CD4-positive, alpha-beta T cell treated with Interleukin-17A for 1 hour (primary cell): ENCODE data around the gene HERPUD1.

Experiments used
- DNase-seq: peaks from one replicate; pipeline ENCODE4 v3.0.0-alpha.2; 2020

Gene HERPUD1

DNA sequence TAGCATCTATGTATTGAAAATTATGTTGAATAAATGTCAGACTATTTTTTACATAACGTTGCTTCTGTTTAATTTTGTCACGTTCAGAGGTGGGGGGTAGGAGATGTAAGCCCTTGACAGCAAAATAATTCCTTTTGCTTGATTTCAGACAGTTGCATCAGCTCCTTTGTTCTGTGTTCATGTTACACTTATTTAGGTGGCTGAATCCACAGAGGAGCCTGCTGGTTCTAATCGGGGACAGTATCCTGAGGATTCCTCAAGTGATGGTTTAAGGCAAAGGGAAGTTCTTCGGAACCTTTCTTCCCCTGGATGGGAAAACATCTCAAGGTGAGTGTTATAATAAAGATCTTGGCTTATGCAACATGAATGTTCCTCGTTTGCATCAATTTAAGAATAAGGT lies 4.5 kb downstream of the HERPUD1 start:
- DNase-seq = no peak

DNA sequence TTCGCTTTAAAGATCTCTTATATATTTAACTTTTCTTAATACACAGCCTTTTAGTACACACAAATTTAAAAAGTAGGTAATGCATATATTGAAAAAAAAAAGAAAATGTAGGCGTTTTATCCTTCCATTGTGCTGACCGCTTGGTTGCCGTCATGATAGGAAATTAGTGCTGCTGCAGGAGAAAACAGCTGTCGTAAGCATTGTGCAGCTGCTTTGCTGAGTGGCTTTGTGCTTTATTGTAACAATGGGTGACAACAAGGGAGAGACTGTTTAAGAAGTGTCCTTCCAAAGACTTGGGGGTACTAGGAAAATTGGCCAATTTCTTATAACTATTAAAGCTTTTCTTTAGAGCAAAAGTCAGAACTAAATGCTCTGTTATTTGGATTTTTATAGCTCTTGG lies 5.0 kb downstream of the HERPUD1 start:
- no peak for DNase-seq

DNA sequence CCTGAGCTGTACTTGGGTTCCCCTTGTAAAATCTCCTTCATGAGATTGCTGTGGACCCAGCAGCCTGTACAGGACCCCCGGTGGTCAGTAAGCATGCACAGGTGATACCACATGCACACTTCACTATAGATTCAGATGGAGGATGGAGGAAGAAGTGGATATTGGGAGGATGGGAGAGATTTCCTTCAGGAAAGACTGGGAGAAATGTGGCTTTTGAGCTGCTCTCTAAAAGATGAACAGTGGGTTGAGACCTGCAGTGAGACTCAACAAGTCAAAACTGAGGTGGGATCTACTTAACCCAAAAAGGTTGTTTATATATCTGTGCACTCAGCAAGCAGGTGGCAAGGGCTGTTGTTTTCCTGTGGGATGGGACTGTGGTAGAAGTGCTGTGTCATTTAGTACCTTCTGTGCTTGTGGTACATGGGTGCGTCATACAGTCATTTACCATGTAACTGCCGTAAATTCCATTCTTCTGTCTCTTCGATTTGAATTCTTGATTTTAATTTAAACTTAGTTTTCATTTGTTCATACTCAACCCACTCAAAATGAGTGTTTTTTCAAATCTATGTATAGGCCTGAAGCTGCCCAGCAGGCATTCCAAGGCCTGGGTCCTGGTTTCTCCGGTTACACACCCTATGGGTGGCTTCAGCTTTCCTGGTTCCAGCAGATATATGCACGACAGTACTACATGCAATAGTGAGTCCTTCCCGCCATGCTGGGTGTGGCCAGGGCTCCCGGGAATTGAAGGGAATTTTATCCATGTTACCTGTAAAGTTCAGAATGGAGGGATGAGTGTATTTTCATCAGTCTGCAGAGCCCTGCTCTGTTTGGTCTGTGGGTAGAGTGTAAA lies 6.9 kb downstream of the HERPUD1 start:
- DNase-seq = peak; percentile 51

DNA sequence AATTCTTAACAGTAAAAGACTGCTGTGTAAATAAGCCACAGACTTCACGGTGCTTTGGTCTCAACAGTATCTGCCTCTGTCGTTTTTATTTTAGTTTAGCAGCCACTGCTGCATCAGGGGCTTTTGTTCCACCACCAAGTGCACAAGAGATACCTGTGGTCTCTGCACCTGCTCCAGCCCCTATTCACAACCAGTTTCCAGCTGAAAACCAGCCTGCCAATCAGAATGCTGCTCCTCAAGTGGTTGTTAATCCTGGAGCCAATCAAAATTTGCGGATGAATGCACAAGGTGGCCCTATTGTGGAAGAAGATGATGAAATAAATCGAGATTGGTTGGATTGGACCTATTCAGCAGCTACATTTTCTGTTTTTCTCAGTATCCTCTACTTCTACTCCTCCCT lies 7.9 kb downstream of the HERPUD1 start:
- no peak for DNase-seq

DNA sequence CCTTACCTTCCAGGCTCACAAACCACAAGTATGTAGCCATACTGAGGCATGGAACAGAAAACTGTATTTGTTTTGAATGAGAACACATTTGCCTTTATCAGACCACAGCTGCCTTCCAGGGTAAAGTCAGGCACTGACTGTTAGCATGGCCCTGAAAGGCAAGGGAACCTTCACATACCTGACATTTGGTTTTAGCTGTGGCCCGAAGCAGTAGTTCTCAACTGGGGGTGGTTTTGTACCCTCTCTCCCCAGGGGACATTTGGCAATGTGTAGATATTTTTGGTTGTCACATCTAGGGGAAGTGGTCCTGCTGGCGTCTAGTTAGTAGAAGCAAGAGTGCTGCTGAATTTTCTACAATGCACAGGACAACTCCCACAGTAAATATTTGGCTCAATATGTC lies 9.2 kb downstream of the HERPUD1 start:
- DNase-seq = no peak

DNA sequence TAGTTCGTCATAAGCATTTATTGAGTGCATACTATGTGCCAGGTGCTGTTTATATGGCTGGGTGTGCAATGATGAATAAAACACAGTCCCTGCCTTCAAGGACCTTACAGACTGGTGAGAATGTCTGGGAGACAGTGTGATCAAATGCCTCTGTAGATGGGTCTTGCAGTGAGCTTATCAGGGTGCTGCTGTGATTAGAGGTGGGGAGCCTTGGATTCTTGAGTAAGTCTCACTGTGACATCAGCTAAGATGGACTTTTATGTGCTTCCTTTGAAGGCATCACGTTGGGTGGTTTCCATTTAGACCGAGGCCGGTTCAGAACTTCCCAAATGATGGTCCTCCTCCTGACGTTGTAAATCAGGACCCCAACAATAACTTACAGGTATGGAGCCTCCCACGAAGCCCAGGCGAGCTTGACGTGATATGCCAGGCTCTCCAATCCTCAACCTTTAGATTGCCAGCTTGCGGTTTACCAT lies 10.0 kb downstream of the HERPUD1 start:
- no peak for DNase-seq

DNA sequence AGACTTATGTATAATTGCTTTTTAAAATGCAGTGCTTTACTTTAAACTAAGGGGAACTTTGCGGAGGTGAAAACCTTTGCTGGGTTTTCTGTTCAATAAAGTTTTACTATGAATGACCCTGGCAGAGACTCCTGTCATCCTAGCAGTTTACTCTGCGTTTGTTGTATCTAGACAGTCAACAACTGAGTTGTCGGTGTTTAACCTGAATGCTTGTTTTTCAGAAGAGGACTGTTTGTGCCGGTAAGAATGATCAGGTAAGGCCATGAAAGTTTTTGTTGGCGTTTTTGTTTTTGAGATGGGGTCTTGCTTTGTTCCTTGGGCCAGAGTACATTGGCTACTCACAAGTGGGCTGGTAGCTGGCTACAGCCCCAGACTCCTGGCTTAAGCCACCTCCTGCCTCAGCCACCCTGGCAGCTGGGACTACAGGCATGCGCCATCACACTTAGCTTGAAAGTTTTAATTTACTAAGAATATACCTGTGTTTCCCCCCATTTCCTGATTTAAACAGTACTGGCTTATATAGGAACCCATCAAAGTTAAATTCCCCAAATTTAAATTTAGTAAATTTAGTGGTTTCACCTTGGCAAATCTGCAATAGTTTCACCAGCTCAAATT lies 11.9 kb downstream of the HERPUD1 start:
- DNase-seq = no peak

DNA sequence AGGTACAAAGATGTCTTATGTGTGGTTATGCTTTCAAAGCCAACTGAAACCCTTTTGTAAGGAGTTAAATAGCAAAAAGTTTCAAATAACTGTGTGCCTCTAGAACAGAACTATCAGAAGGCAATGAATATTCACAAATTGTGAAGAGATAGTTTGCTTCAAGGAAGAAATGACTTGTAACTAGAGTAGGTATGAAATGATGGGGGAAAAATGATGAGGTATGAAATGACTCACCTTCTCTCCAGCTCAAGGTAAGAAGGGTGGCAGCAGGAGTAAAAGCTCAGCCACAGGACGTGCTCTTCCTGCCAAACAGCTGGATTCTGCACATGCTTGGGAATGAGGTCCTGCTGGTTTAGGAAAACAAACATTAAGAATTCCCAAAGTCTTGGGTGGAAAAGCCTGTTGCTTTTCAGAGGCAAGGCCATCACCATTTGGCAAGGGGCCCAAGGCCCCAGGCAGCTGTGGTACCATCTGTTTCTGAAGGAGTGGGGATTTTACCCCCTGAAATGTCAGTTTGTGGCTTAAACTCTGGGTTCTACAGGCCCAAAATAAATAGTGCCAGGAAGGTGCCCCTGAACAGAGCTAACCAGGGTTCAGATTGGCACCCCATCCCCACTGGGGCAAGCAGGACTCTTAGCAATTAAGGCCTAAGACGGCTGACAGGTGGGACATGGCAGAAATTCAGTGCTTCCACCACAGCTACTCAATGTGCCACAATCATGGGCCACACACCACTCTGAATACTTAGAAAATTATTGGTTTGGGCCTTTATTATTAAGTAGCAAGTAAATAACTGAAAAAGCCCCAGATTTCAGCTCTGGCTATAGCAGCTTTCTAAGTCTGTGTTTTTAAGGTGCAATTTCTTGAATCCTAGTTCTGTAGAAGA lies 13.3 kb downstream of the HERPUD1 start:
- no peak for DNase-seq

DNA sequence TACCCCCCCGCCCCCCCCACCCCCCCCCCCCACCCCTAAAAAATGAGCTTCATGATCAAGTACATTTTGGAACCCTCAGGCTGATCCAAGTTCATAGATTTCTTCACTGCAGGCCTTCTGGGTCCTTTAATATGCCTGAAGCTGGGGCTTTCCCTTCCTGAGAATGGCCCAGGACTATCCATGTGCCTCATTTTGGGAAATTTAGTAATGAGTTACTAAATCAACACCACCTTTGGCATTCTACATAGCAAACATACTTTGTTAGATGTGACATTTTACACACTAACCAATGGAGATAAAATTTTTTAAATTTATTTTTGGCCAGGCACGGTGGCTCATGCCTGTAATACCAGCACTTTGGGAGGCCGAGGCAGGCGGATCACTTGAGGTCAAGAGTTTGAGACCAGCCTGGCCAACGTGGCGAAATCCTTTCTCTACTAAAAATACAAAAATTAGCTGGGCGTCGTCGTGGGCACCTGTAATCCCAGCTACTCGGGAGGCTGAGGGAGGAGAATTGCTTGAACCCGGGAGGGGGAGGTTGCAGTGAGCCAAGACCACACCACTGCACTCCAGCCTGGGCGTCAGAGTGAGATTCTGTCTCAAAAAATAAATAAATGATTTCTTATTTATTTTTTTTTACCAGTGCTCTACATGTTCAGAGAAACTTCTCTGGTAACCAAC lies 14.0 kb downstream of the HERPUD1 start:
- DNase-seq = no peak

DNA sequence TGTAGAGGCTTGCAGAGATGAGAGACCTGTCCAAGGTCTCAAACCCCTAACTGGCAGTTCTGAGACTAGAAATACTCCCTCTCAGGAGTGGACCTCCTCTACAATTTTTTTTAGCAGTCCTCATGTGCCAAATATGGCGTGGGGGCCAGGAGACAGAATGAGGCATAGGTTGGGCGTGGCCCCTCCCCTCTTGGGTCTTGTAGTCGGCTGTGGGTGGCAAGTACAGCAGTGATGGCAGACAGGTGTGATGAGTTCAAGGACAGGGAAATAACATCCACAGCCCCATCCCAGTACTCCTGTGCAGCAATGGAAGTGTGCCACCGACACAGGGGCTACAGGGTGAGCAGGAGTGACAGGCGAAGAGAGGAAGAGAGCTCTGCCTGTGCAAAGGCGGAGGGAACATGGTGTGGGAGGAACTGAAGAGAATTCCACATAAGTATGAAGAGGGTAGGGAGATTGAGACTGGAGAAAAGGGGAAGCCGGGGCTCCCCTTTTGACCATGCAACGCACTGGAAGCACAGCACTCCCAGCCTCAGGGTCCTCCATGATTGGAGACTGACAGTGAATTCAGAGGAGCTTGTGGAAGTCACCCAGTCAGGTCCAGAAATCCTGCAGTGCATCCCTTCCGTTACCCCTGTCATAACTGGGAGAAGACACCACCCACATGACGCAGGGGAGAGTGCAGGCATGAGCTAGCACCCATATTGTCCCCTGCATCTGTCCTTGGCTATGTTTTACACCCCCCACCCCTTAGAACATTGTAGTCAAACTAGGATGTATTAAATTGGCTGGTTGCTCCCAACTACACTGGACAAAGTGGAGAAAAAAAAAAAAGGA lies 15.0 kb downstream of the HERPUD1 start:
- no peak for DNase-seq

DNA sequence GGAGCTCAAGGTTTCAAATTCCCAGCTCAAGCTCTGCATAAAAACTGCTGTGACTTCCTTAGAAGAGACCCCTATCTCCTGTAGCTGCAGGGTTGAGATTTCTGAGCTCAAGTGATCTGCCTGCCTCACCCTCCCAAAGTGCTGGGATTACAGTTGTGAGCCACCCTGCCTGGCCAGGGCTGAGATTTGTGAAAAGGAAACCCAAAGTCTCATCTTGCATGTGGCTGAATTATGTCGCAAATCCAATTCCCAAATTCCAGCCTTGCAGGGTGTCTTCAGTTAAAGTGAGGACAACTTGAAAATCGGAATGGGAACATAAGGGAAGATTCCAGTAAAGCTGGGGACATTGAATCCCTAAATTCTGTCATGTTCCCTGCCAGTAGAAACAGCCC lies 15.7 kb downstream of the HERPUD1 start:
- no peak for DNase-seq

DNA sequence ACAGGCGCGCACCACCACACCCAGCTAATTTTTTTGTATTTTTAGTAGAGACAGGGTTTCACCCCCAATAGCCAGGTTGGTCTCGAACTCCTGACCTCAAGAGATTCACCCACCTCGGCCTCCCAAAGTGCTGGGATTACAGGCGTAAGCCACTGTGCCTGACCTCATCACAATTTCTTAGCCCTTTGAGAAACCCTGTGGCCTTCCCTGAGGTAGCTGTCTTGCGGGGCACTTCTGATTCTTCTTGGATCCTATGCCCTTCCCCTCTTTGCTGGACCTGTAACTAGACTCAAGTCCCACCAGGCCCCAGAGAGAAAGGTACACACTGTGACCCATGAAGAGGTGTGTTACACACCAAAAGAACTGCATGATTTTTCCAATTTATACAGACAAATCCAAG lies 16.3 kb downstream of the HERPUD1 start:
- no peak for DNase-seq

DNA sequence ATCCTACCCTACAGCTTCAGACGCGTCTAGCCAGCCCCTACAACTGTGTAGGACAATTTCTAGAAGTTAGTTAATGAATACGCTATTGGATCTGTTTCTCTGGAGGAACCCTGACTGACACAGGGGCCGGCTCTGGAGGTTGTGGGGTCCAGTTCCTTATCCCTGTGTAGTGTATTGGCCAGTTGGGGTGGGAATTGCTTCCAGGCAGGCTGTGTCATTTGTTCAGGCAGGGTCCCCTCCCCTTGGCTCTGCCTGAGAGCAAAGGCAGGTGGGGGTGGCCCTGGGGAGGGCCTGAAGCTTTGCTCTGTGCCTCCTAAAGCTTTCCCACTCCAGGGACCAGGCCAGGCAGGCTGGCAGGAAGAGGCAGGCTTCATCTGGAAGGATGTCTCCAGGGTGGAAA lies 18.1 kb downstream of the HERPUD1 start:
- DNase-seq = no peak

DNA sequence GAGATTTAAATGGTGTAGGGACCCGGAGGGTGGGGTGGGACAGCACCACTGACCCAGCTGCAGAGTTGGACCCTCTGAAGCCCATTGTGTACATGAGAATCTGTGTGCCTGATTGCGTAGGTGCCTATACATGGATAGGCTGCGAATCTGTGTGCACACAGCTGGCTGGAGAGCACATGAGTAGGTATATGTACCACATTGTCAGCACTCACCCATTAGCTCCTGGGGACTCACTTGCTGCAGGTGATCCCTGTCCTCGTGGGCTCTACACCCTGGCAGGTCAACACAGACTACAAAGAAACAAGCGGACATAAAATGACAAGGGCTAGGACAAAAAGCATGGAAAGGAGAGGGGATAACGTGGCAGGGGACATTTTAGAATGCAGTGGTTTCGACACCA lies 18.5 kb downstream of the HERPUD1 start:
- no peak for DNase-seq

DNA sequence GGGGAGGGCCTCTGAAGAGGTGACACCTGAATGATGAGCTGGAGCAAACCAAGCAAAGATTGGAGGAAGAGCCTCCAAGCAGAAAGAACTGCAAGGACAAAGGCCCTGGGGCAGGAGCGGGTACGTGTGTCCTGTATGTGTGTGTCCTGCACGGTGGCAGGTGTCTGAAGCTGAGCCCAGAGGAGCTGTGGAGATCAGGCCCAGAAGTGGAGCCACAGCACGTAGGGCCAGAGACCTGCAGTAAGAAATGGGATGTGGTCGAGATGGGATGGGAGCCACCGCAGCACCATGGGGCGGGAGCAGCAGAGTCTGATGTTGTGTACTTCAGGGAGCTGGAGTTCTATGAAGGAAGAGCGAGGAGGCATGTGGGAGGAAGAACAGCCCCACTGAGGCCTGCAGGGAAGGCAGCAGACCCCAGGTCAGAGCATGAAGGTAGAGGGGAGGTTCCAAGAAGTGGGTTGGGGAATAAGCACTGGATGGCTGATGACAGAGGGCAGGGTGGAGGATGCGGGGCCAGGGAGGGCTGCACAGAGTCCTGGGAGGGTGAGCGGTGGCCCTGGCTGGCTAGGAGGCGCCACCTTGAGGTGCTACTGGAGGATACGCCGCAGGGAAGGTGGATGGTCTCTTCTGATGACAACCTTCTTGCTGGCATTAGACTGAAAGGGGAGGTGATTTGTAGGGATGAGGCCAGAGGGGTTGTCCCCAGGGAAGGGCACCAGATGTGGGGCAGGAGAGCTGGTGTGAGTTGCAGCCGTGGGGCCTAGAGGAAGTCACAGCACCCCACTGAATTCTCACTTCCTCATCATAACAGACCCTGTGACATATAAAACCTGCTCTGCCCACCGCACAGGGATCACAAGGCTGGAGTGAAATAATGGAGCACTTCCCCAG lies 19.2 kb downstream of the HERPUD1 start:
- peak; percentile 54 for DNase-seq

DNA sequence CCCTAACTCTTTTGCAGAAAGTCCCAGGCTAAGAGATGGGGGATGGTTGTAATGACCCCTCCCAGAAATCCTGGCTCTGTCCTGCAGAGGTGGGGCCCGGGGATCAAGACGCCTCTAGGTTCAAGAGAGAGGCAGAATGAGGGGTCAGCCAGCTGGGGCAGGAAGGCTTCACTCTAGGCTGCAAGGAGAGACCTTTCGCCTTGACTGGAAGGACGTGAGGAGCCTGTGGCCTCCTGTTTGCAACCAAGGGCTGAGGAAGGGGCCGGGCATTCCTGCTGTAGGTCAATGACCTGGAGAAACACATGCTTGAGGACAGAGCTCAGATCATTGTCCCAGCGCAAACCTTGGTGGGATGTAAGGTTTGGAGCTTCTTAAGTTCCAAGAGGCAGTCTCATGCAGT lies 21.1 kb downstream of the HERPUD1 start:
- DNase-seq = no peak

DNA sequence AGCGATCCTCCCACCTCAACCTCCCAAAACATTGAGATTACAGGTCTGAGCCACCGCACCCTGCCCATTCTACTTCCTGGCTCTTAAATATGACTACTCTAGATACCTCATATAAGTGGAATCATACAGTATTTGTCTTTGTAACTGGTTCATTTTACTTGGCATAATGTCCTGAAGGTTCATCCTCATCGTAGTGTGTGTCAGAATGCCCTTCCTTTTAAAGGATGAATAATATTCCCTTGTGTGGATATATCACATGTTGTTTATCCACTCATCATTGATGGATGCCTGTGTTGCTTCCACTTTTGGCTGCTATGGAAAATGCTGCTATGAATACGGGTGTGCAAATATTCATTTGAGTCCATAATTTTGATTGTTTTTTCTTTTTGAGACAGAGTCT lies 24.1 kb downstream of the HERPUD1 start:
- no peak for DNase-seq

DNA sequence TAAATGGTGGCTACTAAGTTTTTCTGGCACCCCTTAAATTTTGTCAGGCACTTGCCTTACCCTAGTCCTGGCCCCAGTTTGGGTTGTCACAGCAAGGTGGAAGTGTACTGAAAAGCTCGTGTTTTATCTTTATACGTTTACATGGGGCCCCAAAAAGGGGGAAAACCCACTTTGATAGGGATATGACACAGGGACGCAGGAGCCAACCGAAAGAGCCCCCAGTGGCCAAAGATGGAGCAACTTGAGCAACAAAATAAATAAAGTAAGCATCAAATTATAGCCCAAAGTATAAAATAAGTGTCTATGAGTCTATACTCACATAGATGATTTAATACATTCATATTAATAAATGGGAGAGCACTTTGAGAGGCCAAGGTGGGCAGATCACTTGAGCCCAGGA lies 24.8 kb downstream of the HERPUD1 start:
- no peak for DNase-seq

DNA sequence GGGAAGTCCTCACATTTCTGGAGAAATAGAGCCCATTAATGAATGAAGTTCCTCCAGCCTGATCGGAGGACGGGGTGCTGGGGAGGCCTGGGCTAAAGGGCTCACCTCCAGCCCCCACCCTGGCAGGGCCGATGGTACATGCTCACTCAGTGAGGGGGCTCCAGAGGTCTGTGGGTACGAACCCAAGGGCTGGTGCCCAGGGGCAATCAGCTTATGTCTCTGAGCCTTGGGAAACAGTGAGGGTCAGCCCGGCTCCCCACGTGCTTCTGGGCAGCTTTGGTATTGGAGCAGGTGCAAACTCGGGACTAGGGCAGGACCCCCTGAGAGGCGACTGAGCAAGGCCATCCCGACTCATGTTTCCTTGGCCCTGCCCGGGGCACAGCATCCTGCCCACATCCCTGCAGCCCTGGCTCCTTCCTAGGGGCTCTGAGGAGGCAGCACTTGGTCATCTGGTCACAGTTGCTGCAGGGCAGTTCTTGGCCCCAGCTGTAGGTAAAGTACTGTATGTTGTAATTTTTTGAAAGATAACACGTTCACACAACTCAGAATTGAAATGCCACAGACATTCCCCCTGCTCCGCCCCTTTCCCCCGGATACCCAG lies 28.8 kb downstream of the HERPUD1 start:
- DNase-seq = no peak

DNA sequence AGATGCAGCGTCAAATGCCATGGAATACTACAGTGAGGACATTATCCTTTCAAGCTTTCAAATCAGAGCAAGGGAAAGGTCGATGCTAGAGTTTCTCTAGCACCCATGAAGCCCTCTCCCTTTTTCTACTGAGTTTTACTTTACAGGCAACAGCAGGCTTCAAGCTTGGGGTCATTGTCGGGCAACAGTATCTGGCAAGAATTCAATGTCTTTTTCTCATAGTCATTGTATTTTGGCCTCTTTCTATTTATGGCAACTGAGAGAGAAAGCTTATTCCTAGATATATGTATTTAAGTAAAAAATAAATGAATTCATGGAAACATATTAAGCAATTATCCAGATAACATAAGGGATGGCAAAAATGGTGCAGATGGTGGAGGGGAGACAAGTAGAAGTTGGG lies 29.4 kb downstream of the HERPUD1 start:
- no peak for DNase-seq
